Adrenal gland (tissue), 5 donors: ENCODE data around the gene LAMA5.

Experiments used
- POLR2A ChIP-seq, 2 donors: fragments of 450-650 bp; IDR thresholded peaks; one replicate each; pipeline ENCODE4 v1.6.1; 2017; ENCODE audit warnings: antibody characterized with exemption in 2 of 2, mild to moderate bottlenecking in 2 of 2, moderate library complexity in 1 of 2
- TF ChIP-seq, protein P1 (sequence below), 6 experiments: fragments of 450-650 bp in 4 of 6; fragments of 200-600 bp in 2 of 6; sonication (generic) in 1 of 6; IDR thresholded peaks; 1 replicate in 5 of 6; 2 replicates in 1 of 6; pipeline versions ENCODE4 v1.5.1 to v1.8.0; 2016 to 2021; ENCODE audit warnings: antibody characterized with exemption in 6 of 6, mild to moderate bottlenecking in 2 of 6, moderate library complexity in 1 of 6
- donor health status: DM: no; HTN: no; CAD: no.

DNA sequence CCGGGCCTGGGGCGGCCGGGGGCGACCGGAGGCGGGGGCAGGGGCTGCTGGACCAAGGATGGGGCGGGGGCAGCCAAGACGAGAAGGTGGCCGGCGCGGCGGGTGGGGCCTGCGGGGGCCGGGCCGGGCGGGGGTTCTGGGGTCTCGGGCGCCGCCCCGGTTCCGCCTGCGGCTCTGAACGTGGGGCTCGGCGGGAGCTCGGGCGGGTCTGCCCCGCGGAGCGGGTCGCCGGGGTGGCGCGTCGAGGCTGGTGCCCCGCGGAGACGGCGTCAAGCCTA lies 64.1 kb downstream of the LAMA5 start:
- TF ChIP-seq, protein P1, sequence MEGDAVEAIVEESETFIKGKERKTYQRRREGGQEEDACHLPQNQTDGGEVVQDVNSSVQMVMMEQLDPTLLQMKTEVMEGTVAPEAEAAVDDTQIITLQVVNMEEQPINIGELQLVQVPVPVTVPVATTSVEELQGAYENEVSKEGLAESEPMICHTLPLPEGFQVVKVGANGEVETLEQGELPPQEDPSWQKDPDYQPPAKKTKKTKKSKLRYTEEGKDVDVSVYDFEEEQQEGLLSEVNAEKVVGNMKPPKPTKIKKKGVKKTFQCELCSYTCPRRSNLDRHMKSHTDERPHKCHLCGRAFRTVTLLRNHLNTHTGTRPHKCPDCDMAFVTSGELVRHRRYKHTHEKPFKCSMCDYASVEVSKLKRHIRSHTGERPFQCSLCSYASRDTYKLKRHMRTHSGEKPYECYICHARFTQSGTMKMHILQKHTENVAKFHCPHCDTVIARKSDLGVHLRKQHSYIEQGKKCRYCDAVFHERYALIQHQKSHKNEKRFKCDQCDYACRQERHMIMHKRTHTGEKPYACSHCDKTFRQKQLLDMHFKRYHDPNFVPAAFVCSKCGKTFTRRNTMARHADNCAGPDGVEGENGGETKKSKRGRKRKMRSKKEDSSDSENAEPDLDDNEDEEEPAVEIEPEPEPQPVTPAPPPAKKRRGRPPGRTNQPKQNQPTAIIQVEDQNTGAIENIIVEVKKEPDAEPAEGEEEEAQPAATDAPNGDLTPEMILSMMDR (IDR thresholded peaks at IDR 0.05) = no peak
- no peak for TF ChIP-seq POLR2A (IDR thresholded peaks at IDR 0.05)
